GM21390 (cell line): ENCODE data around the gene NHLRC2.
A peak's percentile ranks its signal among the peaks of the same experiment; 100 is the strongest.
"Not testable (repeated sequence)": the region's sequence is repeated elsewhere in the genome, so short reads cannot be mapped to it uniquely, and the experiment has no call there.

Source experiments
- ATAC-seq: cut with Tn5 transposase; IDR thresholded peaks from one replicate; pipeline ENCODE4 v1.9.1; 2021; ENCODE audit not compliant: unreplicated experiment

Gene NHLRC2

GRCh38 chr10:113939212-113939860 is 84.9 kb downstream of the NHLRC2 start:
- ATAC-seq, result no peak

- no peak for ATAC-seq
Measured at GRCh38 chr10:113941140-113941539, 86.7 kb downstream of the NHLRC2 start.

- ATAC-seq, result not testable (repeated sequence)
Measured at GRCh38 chr10:113943196-113943595, 88.7 kb downstream of the NHLRC2 start.

- ATAC-seq, result no peak
Measured at GRCh38 chr10:113945075-113945686, 90.7 kb downstream of the NHLRC2 start.

GRCh38 chr10:113945687-113946085 is 91.2 kb downstream of the NHLRC2 start:
- no peak for ATAC-seq

- no peak for ATAC-seq
Measured at GRCh38 chr10:113947184-113948041, 93.0 kb downstream of the NHLRC2 start.

GRCh38 chr10:113948048-113948447 is 93.6 kb downstream of the NHLRC2 start:
- no peak for ATAC-seq

- no peak for ATAC-seq
Measured at GRCh38 chr10:113950268-113950667, 95.8 kb downstream of the NHLRC2 start.

GRCh38 chr10:113953505-113954272 is 99.2 kb downstream of the NHLRC2 start:
- ATAC-seq, result no peak

GRCh38 chr10:113954409-113954808 is 99.9 kb downstream of the NHLRC2 start:
- ATAC-seq, result no peak

- no peak for ATAC-seq
Measured at GRCh38 chr10:113957013-113957412, 102.6 kb downstream of the NHLRC2 start.

- no peak for ATAC-seq
Measured at GRCh38 chr10:113958631-113959382, 104.3 kb downstream of the NHLRC2 start.

GRCh38 chr10:113959383-113959760 is 104.9 kb downstream of the NHLRC2 start:
- ATAC-seq, result peak; percentile 44

- ATAC-seq, result peak; percentile 26
Measured at GRCh38 chr10:113960617-113961181, 106.2 kb downstream of the NHLRC2 start.

- peak; percentile 62 for ATAC-seq
Measured at GRCh38 chr10:113961182-113962031, 106.9 kb downstream of the NHLRC2 start.

GRCh38 chr10:113965077-113965476 is 110.6 kb downstream of the NHLRC2 start:
- ATAC-seq, result no peak

- ATAC-seq, result peak; percentile 39
Measured at GRCh38 chr10:113965683-113966082, 111.2 kb downstream of the NHLRC2 start.
